Measurements from ENCODE around the gene CDH1. TPM values are rescaled to one million over a fixed set of nuclear protein-coding genes. Genes with fewer than 3 reads are reported as not detected.
A peak's percentile ranks its signal among the peaks of the same experiment; 100 is the strongest.

CDH1 gene
- total RNA-seq, 4 donors from 2014 or later, result 190 to 551 (median 434) TPM

DNA sequence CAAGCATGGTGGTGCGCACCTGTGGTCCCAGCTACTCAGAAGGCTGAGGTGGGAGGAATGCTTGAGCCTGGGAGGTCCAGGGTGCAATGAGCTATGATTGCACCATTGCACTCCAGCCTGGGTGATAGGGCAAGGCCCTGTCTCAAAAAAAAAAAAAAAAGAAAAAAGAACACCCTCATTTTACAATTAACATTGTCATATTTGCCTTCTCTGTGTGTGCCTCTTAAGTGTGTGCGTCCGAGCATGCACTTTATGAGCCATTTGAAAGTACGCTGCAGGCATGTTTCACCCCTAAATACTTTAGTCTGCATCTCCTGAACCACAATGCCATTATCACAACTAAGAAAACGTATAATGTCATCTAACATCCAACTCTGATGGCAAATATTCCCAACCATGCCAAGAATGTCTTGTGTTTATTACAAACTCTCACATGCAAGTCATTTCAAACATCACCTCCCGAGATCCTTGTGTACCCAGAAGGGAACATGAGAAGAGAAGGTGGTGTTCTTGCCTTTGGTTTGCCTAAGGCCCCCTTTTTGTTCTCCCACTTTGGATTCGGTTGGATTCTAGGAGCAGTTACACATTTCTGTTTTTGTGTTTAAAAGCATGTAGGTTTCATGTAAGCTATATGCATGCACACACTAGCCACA lies 38.0 kb downstream of the CDH1 start:
- H3K27ac ChIP-seq, result no peak overlapping the region
- intact Hi-C loops (cut with DNase I; ENCODE audit: low total_unique reads), result no loop called here
- peaks cover 0 to 16% (median 8%) of the 10 kb centered on the region in 4 donors for H3K4me1 ChIP-seq
- DNase-seq, result no peak
- H3K4me3 ChIP-seq, result no peak overlapping the region
- in situ Hi-C loops (cut with MboI; ENCODE audit: low pct_ligation_motif_present in 1 of 4, low pct_unique_long_range_greater_than_20kb in 1 of 4, low sequenced_read_pairs in 3 of 4), result no loop called here
- no peaks in the 10 kb centered on the region for H3K27me3 ChIP-seq
- WGBS, 2 donors (ENCODE audit: low coverage in 1 of 2), result 86 to 91% methylated on average over 5 to 7 of the region's 7 CpGs
- TF ChIP-seq, protein P1, sequence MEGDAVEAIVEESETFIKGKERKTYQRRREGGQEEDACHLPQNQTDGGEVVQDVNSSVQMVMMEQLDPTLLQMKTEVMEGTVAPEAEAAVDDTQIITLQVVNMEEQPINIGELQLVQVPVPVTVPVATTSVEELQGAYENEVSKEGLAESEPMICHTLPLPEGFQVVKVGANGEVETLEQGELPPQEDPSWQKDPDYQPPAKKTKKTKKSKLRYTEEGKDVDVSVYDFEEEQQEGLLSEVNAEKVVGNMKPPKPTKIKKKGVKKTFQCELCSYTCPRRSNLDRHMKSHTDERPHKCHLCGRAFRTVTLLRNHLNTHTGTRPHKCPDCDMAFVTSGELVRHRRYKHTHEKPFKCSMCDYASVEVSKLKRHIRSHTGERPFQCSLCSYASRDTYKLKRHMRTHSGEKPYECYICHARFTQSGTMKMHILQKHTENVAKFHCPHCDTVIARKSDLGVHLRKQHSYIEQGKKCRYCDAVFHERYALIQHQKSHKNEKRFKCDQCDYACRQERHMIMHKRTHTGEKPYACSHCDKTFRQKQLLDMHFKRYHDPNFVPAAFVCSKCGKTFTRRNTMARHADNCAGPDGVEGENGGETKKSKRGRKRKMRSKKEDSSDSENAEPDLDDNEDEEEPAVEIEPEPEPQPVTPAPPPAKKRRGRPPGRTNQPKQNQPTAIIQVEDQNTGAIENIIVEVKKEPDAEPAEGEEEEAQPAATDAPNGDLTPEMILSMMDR (IDR thresholded peaks at IDR 0.05), result no peak
- no peak for TF ChIP-seq EP300 (IDR thresholded peaks at IDR 0.05; ENCODE audit: low read depth)
- TF ChIP-seq POLR2AphosphoS5 (IDR thresholded peaks at IDR 0.05), result no peak
- TF ChIP-seq POLR2A (IDR thresholded peaks at IDR 0.05), result no peak
- no peaks in the 10 kb centered on the region for H3K9me3 ChIP-seq
- H3K36me3 ChIP-seq, result no peaks in the 10 kb centered on the region

DNA sequence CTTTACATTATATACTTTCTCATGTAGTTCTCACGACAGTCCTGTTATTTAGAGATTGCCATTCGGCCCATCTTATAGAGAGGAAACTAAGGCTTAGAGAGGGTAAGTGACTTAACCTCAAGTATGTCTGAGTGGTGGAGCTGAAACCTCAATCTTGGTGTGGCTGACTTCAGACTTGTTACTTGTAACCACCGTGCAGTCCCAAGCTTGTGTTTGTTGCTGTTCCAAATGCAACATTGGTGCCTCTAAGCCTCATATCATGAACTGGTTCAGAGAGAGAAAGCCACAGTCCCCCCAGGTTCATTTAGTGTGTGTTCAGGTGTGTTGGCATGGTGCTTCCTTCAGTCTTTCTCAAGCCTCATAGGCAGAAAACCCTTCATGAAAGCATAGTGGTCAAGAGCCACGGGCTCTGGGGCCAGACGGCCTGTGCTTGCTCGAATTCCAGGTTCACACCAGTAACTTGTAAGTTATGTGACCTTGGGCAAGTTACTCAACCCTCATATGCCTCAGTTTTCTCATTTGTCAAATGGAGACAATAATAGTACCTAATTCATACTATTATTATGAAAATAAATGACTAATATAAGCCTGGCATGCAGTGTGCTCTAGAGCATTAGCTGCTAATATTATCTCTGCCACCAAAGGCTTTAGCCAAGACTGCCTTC lies 39.9 kb downstream of the CDH1 start:
- in situ Hi-C loops (cut with MboI; ENCODE audit: low pct_ligation_motif_present in 1 of 4, low pct_unique_long_range_greater_than_20kb in 1 of 4, low sequenced_read_pairs in 3 of 4) (no loop called here), intact Hi-C loops (cut with DNase I; ENCODE audit: low total_unique reads) (no loop called here)
- DNase-seq, result no peak
- Histone ChIP-seq H3K27ac (no peak overlapping the region), H3K4me1 (peaks cover 0 to 16% (median 8%) of the 10 kb centered on the region in 4 donors), H3K9me3 (no peaks in the 10 kb centered on the region), H3K27me3 (no peaks in the 10 kb centered on the region), H3K36me3 (no peaks in the 10 kb centered on the region), H3K4me3 (no peak overlapping the region)
- WGBS, 2 donors (ENCODE audit: low coverage in 1 of 2), result 62 to 68% methylated on average over 2 to 6 of the region's 6 CpGs
- TF ChIP-seq POLR2AphosphoS5 (IDR thresholded peaks at IDR 0.05) (no peak), POLR2A (IDR thresholded peaks at IDR 0.05) (no peak), EP300 (IDR thresholded peaks at IDR 0.05; ENCODE audit: low read depth) (no peak)
- TF ChIP-seq, protein P1 (IDR thresholded peaks at IDR 0.05), result no peak

DNA sequence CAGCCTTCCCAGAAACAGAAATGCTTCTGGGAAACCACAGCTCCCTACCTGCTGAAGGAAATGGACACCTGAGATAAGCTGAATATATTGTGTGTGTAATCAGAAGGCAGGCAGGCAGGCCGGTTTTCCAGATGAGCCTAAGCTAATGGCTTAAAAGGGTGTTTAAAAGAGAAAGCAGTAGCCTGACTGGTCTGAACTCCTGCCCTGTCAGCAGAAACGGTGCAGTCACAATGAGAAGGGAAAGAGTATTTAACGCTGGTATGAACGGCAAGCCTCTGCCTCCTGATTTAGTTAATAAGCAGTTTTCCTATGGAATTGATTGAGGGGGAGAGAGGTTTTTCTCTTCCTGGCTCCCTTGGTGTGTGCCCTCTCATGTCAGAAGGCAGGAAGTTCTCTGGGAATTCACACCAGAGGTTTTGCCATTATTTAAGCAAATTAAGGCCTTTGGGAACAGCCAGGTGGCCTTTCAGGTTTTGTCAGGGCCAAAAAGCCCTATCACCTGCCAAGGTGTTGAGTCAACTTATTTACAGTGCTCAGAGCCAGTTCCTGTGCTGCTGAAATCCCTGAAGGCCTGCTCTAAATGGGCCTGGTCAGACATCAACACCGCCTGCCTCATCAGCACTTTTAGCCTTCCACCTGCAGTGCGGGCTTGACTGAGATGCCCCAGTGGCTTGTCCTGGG lies 41.6 kb downstream of the CDH1 start:
- intact Hi-C loops (cut with DNase I; ENCODE audit: low total_unique reads) (no loop called here), in situ Hi-C loops (cut with MboI; ENCODE audit: low pct_ligation_motif_present in 1 of 4, low pct_unique_long_range_greater_than_20kb in 1 of 4, low sequenced_read_pairs in 3 of 4) (no loop called here)
- no peak overlapping the region for H3K4me3 ChIP-seq
- H3K27ac ChIP-seq, result peak overlapping the region; percentile 15 to 45 (median 30)
- peak; percentile 32 for DNase-seq
- WGBS, 2 donors (ENCODE audit: low coverage in 1 of 2), result 19 to 44% methylated on average over 4 to 6 of the region's 6 CpGs
- no peaks in the 10 kb centered on the region for H3K27me3 ChIP-seq
- no peaks in the 10 kb centered on the region for H3K9me3 ChIP-seq
- TF ChIP-seq POLR2A (IDR thresholded peaks at IDR 0.05), result no peak
- TF ChIP-seq EP300 (IDR thresholded peaks at IDR 0.05; ENCODE audit: low read depth), result no peak
- TF ChIP-seq POLR2AphosphoS5 (IDR thresholded peaks at IDR 0.05), result no peak
- TF ChIP-seq, protein P1 (IDR thresholded peaks at IDR 0.05), result no peak
- peaks cover 0 to 16% (median 8%) of the 10 kb centered on the region in 4 donors for H3K4me1 ChIP-seq
- no peaks in the 10 kb centered on the region for H3K36me3 ChIP-seq

DNA sequence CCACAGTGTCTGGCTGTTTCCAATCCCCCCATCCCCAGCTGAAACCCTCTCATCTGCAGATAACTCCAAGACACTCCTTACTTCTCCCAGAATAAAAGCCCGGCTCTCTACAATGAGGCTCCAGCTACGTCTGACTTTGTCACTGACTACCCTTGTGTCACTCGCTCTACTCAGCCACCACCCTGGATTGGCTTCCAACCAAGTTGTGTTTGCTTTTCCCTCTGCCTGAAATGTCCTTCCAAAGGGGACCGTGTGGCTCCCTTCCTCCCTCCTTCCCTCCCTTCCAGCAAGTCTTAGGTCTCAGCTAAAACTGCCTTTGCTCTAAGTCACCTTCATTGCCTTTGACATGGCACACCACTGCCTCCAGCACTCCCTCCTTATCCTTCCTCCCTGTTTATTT lies 42.8 kb downstream of the CDH1 start:
- Histone ChIP-seq H3K27me3 (no peaks in the 10 kb centered on the region), H3K27ac (peak overlapping the region in 1 of 4 donors; percentile 6), H3K36me3 (no peaks in the 10 kb centered on the region), H3K4me3 (no peak overlapping the region), H3K4me1 (peaks cover 0 to 16% (median 8%) of the 10 kb centered on the region in 4 donors), H3K9me3 (no peaks in the 10 kb centered on the region)
- in situ Hi-C loops (cut with MboI; ENCODE audit: low pct_ligation_motif_present in 1 of 4, low pct_unique_long_range_greater_than_20kb in 1 of 4, low sequenced_read_pairs in 3 of 4), result no loop called here
- no peak for DNase-seq
- intact Hi-C loops (cut with DNase I; ENCODE audit: low total_unique reads), result no loop called here
- TF ChIP-seq POLR2A (IDR thresholded peaks at IDR 0.05) (no peak), POLR2AphosphoS5 (IDR thresholded peaks at IDR 0.05) (no peak), EP300 (IDR thresholded peaks at IDR 0.05; ENCODE audit: low read depth) (no peak)
- TF ChIP-seq, protein P1 (IDR thresholded peaks at IDR 0.05), result no peak
- 58 to 64% methylated on average over 4 of the region's 4 CpGs for WGBS, 2 donors (ENCODE audit: low coverage in 1 of 2)
